Measurements from ENCODE around the gene THUMPD2.
A peak's percentile ranks its signal among the peaks of the same experiment; 100 is the strongest.
"Not testable (repeated sequence)": the region's sequence is repeated elsewhere in the genome, so short reads cannot be mapped to it uniquely, and the experiment has no call there.

The THUMPD2 gene, protein sequence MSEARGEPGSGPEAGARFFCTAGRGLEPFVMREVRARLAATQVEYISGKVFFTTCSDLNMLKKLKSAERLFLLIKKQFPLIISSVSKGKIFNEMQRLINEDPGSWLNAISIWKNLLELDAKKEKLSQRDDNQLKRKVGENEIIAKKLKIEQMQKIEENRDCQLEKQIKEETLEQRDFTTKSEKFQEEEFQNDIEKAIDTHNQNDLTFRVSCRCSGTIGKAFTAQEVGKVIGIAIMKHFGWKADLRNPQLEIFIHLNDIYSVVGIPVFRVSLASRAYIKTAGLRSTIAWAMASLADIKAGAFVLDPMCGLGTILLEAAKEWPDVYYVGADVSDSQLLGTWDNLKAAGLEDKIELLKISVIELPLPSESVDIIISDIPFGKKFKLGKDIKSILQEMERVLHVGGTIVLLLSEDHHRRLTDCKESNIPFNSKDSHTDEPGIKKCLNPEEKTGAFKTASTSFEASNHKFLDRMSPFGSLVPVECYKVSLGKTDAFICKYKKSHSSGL

DNA sequence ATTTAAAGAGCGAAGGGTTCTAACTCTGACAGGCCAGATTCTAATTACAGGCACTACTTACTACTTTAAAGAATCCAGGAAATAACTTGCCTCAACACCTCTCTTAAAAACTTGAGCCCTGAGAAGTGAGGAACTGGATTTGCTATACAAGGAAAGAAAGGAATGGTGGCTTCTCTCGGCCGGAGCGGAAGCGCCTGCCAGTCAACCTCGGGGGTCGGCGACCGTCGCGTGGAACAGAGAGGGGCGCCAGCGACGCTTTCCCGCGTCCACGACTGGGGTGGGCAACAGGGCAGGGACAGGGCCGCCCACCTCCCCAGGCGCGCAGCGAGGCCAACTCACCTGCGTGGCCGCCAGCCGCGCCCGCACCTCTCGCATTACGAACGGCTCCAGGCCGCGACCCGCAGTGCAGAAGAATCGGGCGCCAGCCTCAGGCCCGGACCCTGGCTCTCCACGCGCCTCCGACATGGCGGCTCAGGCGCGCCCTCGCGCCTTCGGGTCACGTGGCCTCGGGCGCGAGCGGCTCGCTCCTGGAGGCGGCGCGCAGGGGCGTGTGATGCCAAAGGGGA is at the start of gene THUMPD2:
TSS of gene THUMPD2 (minus strand) at position 484 of the 566 bp plus-strand sequence. CDS start at position 465, 19 bp downstream.
- DNase-seq: peak; percentile 71

DNA sequence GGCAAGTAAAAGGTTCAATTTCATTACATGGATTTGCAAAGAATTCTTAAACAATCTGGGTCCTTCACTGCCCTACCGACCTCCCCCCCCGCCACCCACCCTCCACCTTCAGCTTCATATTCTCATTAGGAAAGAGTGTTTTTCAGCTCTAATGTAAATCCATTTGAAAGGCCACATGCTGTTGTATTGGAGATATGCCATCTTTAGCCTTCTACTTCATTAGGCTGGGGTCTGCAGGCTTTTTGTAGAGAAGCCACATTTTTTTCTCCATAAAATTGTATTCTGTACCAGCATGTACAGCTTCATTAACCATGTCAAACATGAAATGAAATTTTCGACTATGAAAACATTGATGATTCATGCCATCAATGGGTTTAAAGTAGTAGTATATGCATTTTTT is 42.8 kb upstream of the THUMPD2 start:
- no peak for DNase-seq

- DNase-seq: no peak
These were observed 37.8 kb upstream of the THUMPD2 start for GRCh38 chr2:39816845-39817244.

DNA sequence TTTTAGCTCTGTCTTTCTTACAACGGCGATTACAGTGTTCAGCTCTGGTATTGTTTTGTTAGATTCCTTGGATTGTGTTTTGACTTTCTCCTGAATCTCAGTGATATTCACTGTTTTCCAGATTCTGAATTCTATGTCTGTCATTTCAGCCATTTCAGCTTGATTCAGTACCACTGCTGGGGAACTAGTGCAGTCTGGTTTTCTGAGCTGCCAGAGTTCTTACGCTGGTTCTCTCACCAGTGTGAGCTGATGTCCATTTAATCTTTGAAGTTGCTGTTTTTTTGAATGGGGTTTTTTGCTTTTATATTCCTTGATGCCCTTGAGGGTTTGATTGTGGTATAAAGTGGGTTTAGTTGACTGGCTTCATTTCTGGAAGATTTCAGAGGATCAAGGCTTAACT is 37.4 kb upstream of the THUMPD2 start:
- DNase-seq: no peak

- DNase-seq: no peak
These were observed 27.0 kb upstream of the THUMPD2 start for GRCh38 chr2:39805936-39806608.

DNA sequence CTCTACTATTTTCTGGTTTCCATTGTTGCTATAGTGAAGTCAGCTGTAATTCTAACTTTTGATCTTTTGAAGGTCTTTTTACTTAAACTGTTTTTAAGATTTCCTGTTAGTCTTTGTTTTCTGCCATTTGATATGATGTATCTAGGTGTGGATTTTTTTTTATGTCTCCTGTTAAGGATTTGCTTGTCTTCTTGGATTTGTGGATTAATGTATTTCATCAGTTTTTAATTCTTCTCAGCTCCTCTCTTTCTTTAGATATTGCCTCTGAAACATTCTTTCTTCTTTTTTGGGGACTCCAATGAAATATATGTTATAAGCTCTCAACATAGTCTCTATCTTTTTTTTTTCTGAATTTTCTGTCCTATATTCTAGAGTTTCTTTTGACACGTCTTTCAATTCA is 24.8 kb upstream of the THUMPD2 start:
- DNase-seq: no peak

GRCh38 chr2:39800752-39801151 is 21.7 kb upstream of the THUMPD2 start:
- DNase-seq: no peak

- DNase-seq: no peak
These were observed 17.1 kb upstream of the THUMPD2 start for GRCh38 chr2:39796134-39796533.

- not testable (repeated sequence) for DNase-seq
These were observed 11.3 kb upstream of the THUMPD2 start for GRCh38 chr2:39790216-39790818.

- DNase-seq: no peak
These were observed 8.9 kb upstream of the THUMPD2 start for GRCh38 chr2:39787950-39788349.

- DNase-seq: no peak
These were observed 7.9 kb upstream of the THUMPD2 start for GRCh38 chr2:39786761-39787522.

DNA sequence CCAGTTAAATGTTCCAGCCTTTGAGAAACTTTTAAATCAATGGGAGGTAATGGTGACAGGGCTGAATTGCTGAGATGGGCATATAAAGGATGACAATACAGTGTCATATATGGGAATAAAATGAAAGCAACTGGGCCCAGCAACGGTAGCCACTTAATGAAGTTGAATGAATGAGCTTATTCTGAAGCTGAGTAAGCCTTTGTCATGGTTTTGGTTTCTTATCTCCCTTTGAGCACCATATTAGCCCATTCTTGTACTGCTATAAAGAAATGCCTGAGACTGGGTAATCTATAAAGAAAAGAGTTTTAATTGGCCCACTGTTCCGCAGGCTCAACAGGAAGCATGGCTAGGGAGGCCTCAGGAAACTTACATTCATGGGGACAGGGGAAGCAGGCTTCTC is 3.5 kb upstream of the THUMPD2 start:
- no peak for DNase-seq

DNA sequence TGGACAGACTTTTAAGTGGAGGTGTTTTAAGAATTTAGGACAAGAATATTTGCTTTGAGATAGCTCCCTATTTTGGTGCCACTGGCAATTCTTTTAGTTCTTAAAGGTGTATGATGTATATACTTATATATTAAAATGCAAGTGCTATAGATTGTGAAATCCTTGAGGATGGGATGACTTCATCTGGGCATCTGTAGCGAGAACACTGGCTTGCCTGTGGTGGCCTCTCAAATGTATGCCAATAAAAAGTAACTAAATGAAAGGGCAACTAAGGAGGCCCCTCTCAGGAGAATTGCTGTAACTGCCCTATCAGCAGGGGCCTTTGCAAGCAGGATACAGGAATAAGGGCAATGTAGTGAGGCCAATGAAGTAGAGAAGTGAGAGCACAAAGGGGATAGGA is 2.6 kb upstream of the THUMPD2 start:
- DNase-seq: no peak

- no peak for DNase-seq
These were observed 2.0 kb upstream of the THUMPD2 start for GRCh38 chr2:39780825-39781600.

- no peak for DNase-seq
These were observed 869 bp upstream of the THUMPD2 start for GRCh38 chr2:39779927-39780326.

DNA sequence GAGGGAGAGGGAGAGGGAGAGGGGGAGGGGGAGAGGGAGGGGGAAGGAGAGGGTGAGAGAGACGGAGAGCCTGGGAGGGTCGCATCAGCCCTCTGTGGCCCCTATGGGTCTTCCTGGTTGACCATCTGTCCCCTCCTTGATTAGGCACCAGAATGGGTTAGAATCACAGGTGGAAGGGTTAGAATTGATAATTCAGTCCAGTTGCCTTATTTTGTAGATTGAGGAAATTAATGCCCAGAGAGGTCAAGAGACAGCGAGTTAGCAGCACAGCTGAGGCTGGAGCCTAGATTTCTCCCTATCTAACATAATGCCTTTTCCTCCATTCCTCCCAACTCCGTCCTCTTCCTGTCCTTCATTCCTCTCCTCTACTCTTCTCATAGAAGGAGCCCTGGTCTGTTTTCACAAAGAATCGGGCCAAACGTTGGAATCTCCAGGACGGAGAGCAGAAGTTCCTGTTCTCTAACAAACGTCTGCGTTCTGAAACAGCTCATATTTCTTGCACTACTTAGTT is 338 bp upstream of the THUMPD2 start:
- DNase-seq: no peak

- no peak for DNase-seq
These were observed 825 bp downstream of the THUMPD2 start for GRCh38 chr2:39778233-39778632.

DNA sequence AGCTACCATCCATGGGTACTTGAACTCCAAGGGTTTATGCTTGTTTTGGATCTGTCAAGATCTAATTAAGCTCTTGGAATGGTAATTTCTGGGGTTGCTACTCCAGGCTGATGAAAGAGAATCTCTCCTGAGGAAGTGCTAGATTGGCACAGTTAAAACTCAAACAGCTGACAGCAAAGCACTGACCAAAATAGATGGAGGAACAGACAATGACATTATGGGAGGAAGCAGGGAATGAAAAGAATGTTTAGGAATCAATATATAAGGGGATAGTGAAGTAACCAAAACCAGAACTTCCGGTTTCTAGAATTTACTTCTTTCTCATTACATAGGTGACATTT is 6.3 kb downstream of the THUMPD2 start:
- no peak for DNase-seq

DNA sequence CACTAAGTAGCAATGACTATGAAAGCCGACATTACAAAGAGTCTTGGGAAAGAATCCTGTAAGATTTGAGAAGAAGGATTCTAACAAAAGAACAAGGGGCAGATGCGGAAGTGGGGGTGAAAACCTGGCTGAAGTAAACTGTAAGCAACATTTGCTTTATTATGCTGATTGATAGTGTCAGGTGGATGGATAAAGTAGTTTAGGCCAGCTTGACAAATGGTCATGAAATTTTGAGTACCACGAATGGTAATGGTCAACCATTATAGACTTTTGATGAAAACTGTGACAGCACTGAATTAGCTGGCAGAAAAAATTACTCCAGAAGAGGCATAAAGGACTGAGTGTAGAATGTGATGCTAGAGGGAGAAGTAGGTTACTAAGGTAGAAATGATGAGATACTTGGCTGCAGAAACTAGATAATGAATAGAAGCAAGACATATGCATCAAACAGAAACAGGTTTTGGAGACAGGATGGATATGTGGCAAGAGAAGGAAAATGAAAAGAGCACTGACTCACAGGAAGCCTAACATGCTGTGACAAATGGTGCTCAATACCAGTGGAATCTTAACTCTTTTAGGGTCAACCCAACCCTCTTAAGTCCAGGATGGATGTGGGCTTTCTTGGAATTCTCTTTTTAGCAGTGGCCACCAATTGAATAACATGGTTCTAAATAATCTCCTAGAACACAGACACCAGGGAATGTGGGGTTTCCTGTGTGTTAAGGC is 6.8 kb downstream of the THUMPD2 start:
- no peak for DNase-seq

DNA sequence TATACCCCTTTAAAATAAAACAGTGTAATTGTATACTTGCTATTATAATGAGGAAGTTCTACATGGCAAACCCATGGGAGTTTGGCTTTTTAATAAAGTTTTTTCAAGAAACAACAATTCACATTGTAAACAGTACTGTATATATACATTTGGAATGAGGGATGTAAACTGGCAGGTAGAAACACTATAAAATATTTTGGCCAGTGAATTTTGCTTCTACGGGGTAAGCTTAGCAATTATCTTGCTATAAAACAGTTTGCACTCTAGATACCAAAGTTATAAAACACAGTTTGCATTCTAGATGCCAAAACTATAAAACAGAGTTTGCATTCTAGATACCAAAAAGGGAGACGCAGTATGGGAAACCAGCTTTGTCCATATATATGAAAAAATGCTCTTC is 16.6 kb downstream of the THUMPD2 start:
- DNase-seq: no peak

GRCh38 chr2:39757156-39757555 is 21.9 kb downstream of the THUMPD2 start:
- DNase-seq: no peak
